Lower leg skin (tissue), 4 donors: Measurements from ENCODE around the gene ROBO1. TPM values are rescaled to one million over a fixed set of nuclear protein-coding genes. Genes with fewer than 3 reads are reported as not detected.

Source experiments
- DNase-seq, 2 donors: peaks; one replicate each; pipeline ENCODE4 v3.0.0-alpha.2; 2019; ENCODE audit warnings: low spot score in 2 of 2
- H3K4me3 ChIP-seq: fragments of 200-600 bp; sonication (generic); 2 replicates; pipeline ENCODE4 v1.5.1; 2017; ENCODE audit warnings: mild to moderate bottlenecking, low read depth; ENCODE audit not compliant: poor library complexity, severe bottlenecking
- CTCF ChIP-seq, 3 donors: fragments of 450-650 bp; IDR thresholded peaks; one replicate each; pipeline ENCODE4 v1.5.1; 2016; ENCODE audit warnings: antibody characterized with exemption in 3 of 3, mild to moderate bottlenecking in 3 of 3, moderate library complexity in 2 of 3
- POLR2A ChIP-seq, 2 donors: fragments of 450-650 bp; IDR thresholded peaks; one replicate each; pipeline ENCODE4 v1.6.1; 2016 to 2017; ENCODE audit warnings: antibody characterized with exemption in 2 of 2, mild to moderate bottlenecking in 1 of 2, moderate library complexity in 1 of 2
- WGBS, 2 donors: methylation state at CpG; one replicate each; pipeline ENCODE4 v1.1.5; 2018; 5-methylcytosine and 5-hydroxymethylcytosine counted together
- intact Hi-C: fragments of 100-400 bp; cut with DNase I; formaldehyde crosslinking; loops from one replicate; pipeline ENCODE4 v1.15.0; 2023; ENCODE audit warnings: low total_unique reads
- total RNA-seq, 4 donors: library from RNA; depleted of rRNA; stranded (reverse); fragments of >200 nt; gene quantifications; one replicate each; pipeline ENCODE4 v1.1.0, GENCODE V29; 2016

Gene ROBO1
- total RNA-seq, 4 donors from 2014 or later = 26.3 to 60.0 (median 51.0) TPM

- TF ChIP-seq POLR2A (IDR thresholded peaks at IDR 0.05) = no peak
- TF ChIP-seq CTCF (IDR thresholded peaks at IDR 0.05) = no peak
- intact Hi-C loops = loop anchor here (10.0 kb wide), 1 partner anchor 1173 kb away; no protein-coding TSS in a partner anchor
- no peak for DNase-seq
- WGBS, 2 donors = 8 to 9% methylated on average over 8 of the region's 8 CpGs
- H3K4me3 ChIP-seq = no peak overlapping the region
These were observed 246.5 kb downstream of the ROBO1 start for GRCh38 chr3:79521221-79521848.

DNA sequence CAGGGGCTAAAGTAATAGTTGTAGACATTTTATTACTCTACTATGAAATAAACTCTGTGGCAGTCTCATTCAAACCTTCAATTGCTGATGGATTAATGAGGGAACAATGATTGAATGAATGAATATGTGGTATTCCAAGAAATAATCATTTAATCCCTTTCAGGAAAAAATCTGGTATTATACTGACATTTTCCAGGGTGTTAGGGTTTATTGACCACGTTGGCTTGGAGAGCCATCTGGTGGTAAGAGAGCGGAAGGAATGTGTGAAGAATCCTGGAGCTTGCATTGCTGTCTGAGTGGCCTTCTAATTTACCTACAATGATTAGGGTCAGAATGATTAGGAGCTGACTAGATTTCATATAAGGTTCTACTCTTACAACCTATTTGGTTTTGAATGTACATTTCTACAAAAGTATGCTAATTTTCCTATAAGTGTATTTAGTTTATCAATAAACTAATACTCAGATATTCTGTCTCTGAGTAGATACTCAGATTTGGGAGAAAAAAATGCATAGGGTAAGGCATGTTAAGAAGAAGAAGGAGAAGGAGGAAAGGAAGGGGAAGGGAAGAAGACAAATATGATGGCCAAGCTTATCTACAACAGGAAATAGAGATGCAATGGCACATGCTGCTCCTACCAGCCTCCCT lies 249.9 kb downstream of the ROBO1 start:
- DNase-seq = no peak
- intact Hi-C loops = no loop called here
- 21 to 22% methylated on average over 2 of the region's 2 CpGs for WGBS, 2 donors
- no peak for TF ChIP-seq CTCF (IDR thresholded peaks at IDR 0.05)
- TF ChIP-seq POLR2A (IDR thresholded peaks at IDR 0.05) = no peak
- no peak overlapping the region for H3K4me3 ChIP-seq

GRCh38 chr3:79516795-79517194 lies 251.0 kb downstream of the ROBO1 start:
- TF ChIP-seq POLR2A (IDR thresholded peaks at IDR 0.05) (no peak), CTCF (IDR thresholded peaks at IDR 0.05) (no peak)
- intact Hi-C loops = no loop called here
- no peak overlapping the region for H3K4me3 ChIP-seq
- WGBS, 2 donors = 81 to 90% methylated on average over 4 of the region's 4 CpGs
- no peak for DNase-seq

GRCh38 chr3:79515072-79515471 lies 252.7 kb downstream of the ROBO1 start:
- 20 to 21% methylated on average over 4 of the region's 4 CpGs for WGBS, 2 donors
- intact Hi-C loops = no loop called here
- peak in 1 of 2 donors; percentile 59 for DNase-seq
- no peak for TF ChIP-seq CTCF (IDR thresholded peaks at IDR 0.05)
- no peak for TF ChIP-seq POLR2A (IDR thresholded peaks at IDR 0.05)
- H3K4me3 ChIP-seq = no peak overlapping the region

DNA sequence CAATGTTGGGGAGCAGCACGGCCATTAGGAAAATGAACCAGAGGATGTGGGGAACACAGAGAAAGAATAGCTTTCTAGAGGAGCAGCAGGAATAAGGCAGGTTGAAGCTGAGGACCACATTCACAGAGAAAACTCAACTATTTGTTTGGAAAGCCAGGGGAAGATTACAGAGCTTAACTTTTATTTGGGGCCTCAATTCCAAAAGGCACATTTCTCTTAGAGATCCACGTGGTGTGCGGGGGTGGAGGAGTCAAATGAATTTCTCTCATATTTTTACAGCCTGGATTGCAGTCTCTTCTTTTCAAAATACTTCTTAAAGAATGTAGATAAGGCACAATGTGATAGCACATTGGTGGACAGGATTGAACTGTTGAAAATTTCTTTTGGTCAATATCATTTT lies 253.7 kb downstream of the ROBO1 start:
- DNase-seq = no peak
- intact Hi-C loops = no loop called here
- 77 to 78% methylated on average over 3 of the region's 3 CpGs for WGBS, 2 donors
- no peak for TF ChIP-seq CTCF (IDR thresholded peaks at IDR 0.05)
- TF ChIP-seq POLR2A (IDR thresholded peaks at IDR 0.05) = no peak
- H3K4me3 ChIP-seq = no peak overlapping the region
